ENCODE measurements around the gene SLC25A22. TPM values are rescaled to one million over a fixed set of nuclear protein-coding genes. Genes with fewer than 3 reads are reported as not detected.

Gene SLC25A22
- total and polyA plus RNA-seq, 9 of the 15 experiments (the other 6 are each of a cell fraction or from before 2014, with no cell fraction given): 0.41 to 55.4 (median 11.4) TPM

GRCh38 chr11:748007-748359 is 50.1 kb downstream of the SLC25A22 start (continued):
- TF ChIP-seq DEAF1 (CRISPR knock-in tag; IDR thresholded peaks at IDR 0.05) (no peak), ATF2 (CRISPR knock-in tag; IDR thresholded peaks at IDR 0.05) (0 out of 2 replicates have a peak, but pooled peaks have one; percentile 5), ZBTB5 (IDR thresholded peaks at IDR 0.05) (no peak), NFYB (IDR thresholded peaks at IDR 0.05; ENCODE audit: extremely low read depth, insufficient read length) (no peak), ZNF311 (CRISPR knock-in tag; IDR thresholded peaks at IDR 0.05) (no peak), PRMT5 (CRISPR knock-in tag; IDR thresholded peaks at IDR 0.05) (no peak), RBM39 (optimal IDR thresholded peaks at IDR 0.05; ENCODE audit: low read depth, low read length) (no peak), ZNF12 (CRISPR knock-in tag; IDR thresholded peaks at IDR 0.05) (no peak), FOXJ3 (CRISPR knock-in tag; IDR thresholded peaks at IDR 0.05) (no peak), RBM14 (IDR thresholded peaks at IDR 0.05; ENCODE audit: borderline replicate concordance, insufficient read depth, low read depth, low read length) (no peak), ZBTB9 (CRISPR knock-in tag; IDR thresholded peaks at IDR 0.05) (no peak), CBX5 (IDR thresholded peaks at IDR 0.05; ENCODE audit: borderline replicate concordance, low read depth) (no peak), ZNF764 (CRISPR knock-in tag; IDR thresholded peaks at IDR 0.05; ENCODE audit: low read depth) (no peak), RUNX1 (IDR thresholded peaks at IDR 0.05; ENCODE audit: low read depth) (no peak), HDAC6 (IDR thresholded peaks at IDR 0.05; ENCODE audit: low read depth, low read length) (no peak), ZNF57 (CRISPR knock-in tag; IDR thresholded peaks at IDR 0.05) (no peak), E2F4 (CRISPR knock-in tag; IDR thresholded peaks at IDR 0.05; ENCODE audit: low read depth) (no peak), FOXO4 (CRISPR knock-in tag; IDR thresholded peaks at IDR 0.05) (no peak), RHOXF2B (CRISPR knock-in tag; conservative IDR thresholded peaks at IDR 0.05) (no peak), TAL1 (IDR thresholded peaks at IDR 0.05) (no peak), LARP7 (IDR thresholded peaks at IDR 0.05) (no peak), ILF3 (IDR thresholded peaks at IDR 0.05; ENCODE audit: borderline replicate concordance) (no peak)

Measured in K562 (cell line).